GM23338 (cell line): Measurements from ENCODE around the gene EDIL3. TPM values are rescaled to one million over a fixed set of nuclear protein-coding genes. Genes with fewer than 3 reads are reported as not detected.

Experiments
- ATAC-seq: fragments of 200-7000 bp; cut with Tn5 transposase; 3 replicates; pipeline ENCODE4 v1.9.1; 2020
- DNase-seq: peaks from one replicate; pipeline ENCODE4 v3.0.0-alpha.2; 2015; ENCODE audit warnings: low spot score
- H2AFZ ChIP-seq: fragments of 200-600 bp; sonication (generic); 2 replicates; pipeline ENCODE4 v1.8.0; 2016; ENCODE audit warnings: antibody characterized with exemption, mild to moderate bottlenecking, moderate library complexity
- H3F3A ChIP-seq: fragments of 200-600 bp; sonication (generic); replicated peaks from 2 replicates; pipeline ENCODE4 v1.8.0; 2017; ENCODE audit warnings: antibody characterized with exemption, mixed run types, low read depth
- H3K27ac ChIP-seq: fragments of 200-600 bp; sonication (generic); 2 replicates; pipeline ENCODE4 v1.6.1; 2016; ENCODE audit warnings: low read depth
- H3K27me3 ChIP-seq: fragments of 200-600 bp; sonication (generic); 2 replicates; pipeline ENCODE4 v1.8.0; 2016; ENCODE audit warnings: mild to moderate bottlenecking, mixed run types, moderate library complexity; ENCODE audit not compliant: insufficient read depth
- H3K36me3 ChIP-seq: fragments of 200-600 bp; sonication (generic); 2 replicates; pipeline ENCODE4 v1.8.0; 2016; ENCODE audit warnings: mild to moderate bottlenecking; ENCODE audit not compliant: insufficient read depth
- H3K4me1 ChIP-seq: fragments of 200-600 bp; sonication (generic); 2 replicates; pipeline ENCODE4 v1.8.0; 2016; ENCODE audit warnings: mild to moderate bottlenecking, moderate library complexity; ENCODE audit not compliant: insufficient read depth
- H3K4me2 ChIP-seq: fragments of 200-600 bp; sonication (generic); 2 replicates; pipeline ENCODE4 v1.7.1; 2017; ENCODE audit warnings: mixed run types
- H3K4me3 ChIP-seq: fragments of 200-600 bp; sonication (generic); 2 replicates; pipeline ENCODE4 v1.6.1; 2016; ENCODE audit warnings: mixed run types
- H3K79me2 ChIP-seq: fragments of 200-600 bp; sonication (generic); replicated peaks from 2 replicates; pipeline ENCODE4 v1.8.0; 2017; ENCODE audit warnings: mild to moderate bottlenecking; ENCODE audit not compliant: insufficient read depth
- H3K9me2 ChIP-seq: fragments of 200-600 bp; sonication (generic); 2 replicates; pipeline ENCODE4 v1.8.0; 2017; ENCODE audit not compliant: insufficient read depth
- H4K20me1 ChIP-seq: fragments of 200-600 bp; sonication (generic); replicated peaks from 2 replicates; pipeline ENCODE4 v1.8.0; 2017; ENCODE audit warnings: mild to moderate bottlenecking; ENCODE audit not compliant: insufficient read depth
- H3K27ac Mint-ChIP-seq: 2 replicates; pipeline ENCODE4 v1.8.0; 2020; ENCODE audit warnings: inconsistent platforms, mild to moderate bottlenecking, moderate library complexity, mixed read lengths
- H3K27me3 Mint-ChIP-seq: 3 replicates; pipeline ENCODE4 v1.8.0; 2022; ENCODE audit warnings: low read depth, mild to moderate bottlenecking, moderate library complexity, mixed read lengths, inconsistent platforms; ENCODE audit not compliant: insufficient read depth, poor library complexity
- H3K36me3 Mint-ChIP-seq: 3 replicates; pipeline ENCODE4 v1.8.0; 2021; ENCODE audit warnings: low read depth, mild to moderate bottlenecking, inconsistent platforms, moderate library complexity, mixed read lengths
- H3K4me1 Mint-ChIP-seq: 3 replicates; pipeline ENCODE4 v1.8.0; 2020; ENCODE audit warnings: mild to moderate bottlenecking, inconsistent platforms, mixed read lengths
- H3K4me3 Mint-ChIP-seq: 3 replicates; pipeline ENCODE4 v1.8.0; 2021; ENCODE audit warnings: moderate library complexity, mild to moderate bottlenecking, inconsistent platforms, mixed read lengths
- H3K9me3 Mint-ChIP-seq: 3 replicates; pipeline ENCODE4 v1.8.0; 2020; ENCODE audit warnings: moderate library complexity, mild to moderate bottlenecking, inconsistent platforms, mixed read lengths
- CREB1 ChIP-seq: fragments of 250-450 bp; sonication (Bioruptor Pico); IDR thresholded peaks from 2 replicates; pipeline ENCODE4 v1.5.0; 2020; ENCODE audit warnings: low read depth, mild to moderate bottlenecking, moderate library complexity
- CTCF ChIP-seq, 2 experiments: fragments of 200-600 bp in 1 of 2; sonication (generic) in 1 of 2; conservative IDR thresholded peaks; 2 replicates each; pipeline versions ENCODE4 v1.5.1 to v1.6.1; 2016 to 2017; ENCODE audit warnings: antibody characterized with exemption in 2 of 2, low read depth in 2 of 2, mild to moderate bottlenecking in 2 of 2, moderate library complexity in 1 of 2
- ETS1 ChIP-seq: IDR thresholded peaks from 2 replicates; pipeline ENCODE4 v1.6.1; 2016; ENCODE audit warnings: antibody characterized with exemption
- EZH2 ChIP-seq: fragments of 200-600 bp; sonication (generic); IDR thresholded peaks from one replicate; pipeline ENCODE4 v1.8.0; 2017; ENCODE audit warnings: antibody characterized with exemption, mild to moderate bottlenecking, low read depth; ENCODE audit not compliant: unreplicated experiment
- EZH2phosphoT487 ChIP-seq: fragments of 200-600 bp; sonication (generic); IDR thresholded peaks from one replicate; pipeline ENCODE4 v1.8.1; 2018; ENCODE audit warnings: antibody characterized with exemption; ENCODE audit not compliant: unreplicated experiment
- JUNB ChIP-seq: IDR thresholded peaks from one replicate; pipeline ENCODE4 v1.6.1; 2016; ENCODE audit warnings: antibody characterized with exemption; ENCODE audit not compliant: unreplicated experiment
- NANOG ChIP-seq: IDR thresholded peaks from 2 replicates; pipeline ENCODE4 v1.6.1; 2016; ENCODE audit warnings: antibody characterized with exemption, borderline replicate concordance
- POLR2AphosphoS5 ChIP-seq: IDR thresholded peaks from 2 replicates; pipeline ENCODE4 v1.6.1; 2016; ENCODE audit warnings: antibody characterized with exemption, low read depth
- REST ChIP-seq: IDR thresholded peaks from one replicate; pipeline ENCODE4 v1.6.1; 2018; ENCODE audit warnings: antibody characterized with exemption; ENCODE audit not compliant: unreplicated experiment
- STAT1 ChIP-seq: IDR thresholded peaks from one replicate; pipeline ENCODE4 v1.6.1; 2016; ENCODE audit warnings: antibody characterized with exemption; ENCODE audit not compliant: unreplicated experiment
- ZNF114 ChIP-seq: fragments of 250-450 bp; sonication (Bioruptor Pico); IDR thresholded peaks from 2 replicates; pipeline ENCODE4 v1.5.0; 2020; ENCODE audit warnings: mild to moderate bottlenecking, moderate library complexity
- ZNF331 ChIP-seq: fragments of 250-450 bp; sonication (Bioruptor Pico); IDR thresholded peaks from 2 replicates; pipeline ENCODE4 v1.5.0; 2020; ENCODE audit warnings: low read depth, mild to moderate bottlenecking, moderate library complexity
- ZNF462 ChIP-seq: fragments of 250-450 bp; sonication (Bioruptor Pico); IDR thresholded peaks from 2 replicates; pipeline ENCODE4 v1.5.0; 2020; ENCODE audit warnings: mild to moderate bottlenecking, moderate library complexity
- polyA plus RNA-seq: library from polyadenylated mRNA; unstranded; fragments of >200 nt; fragmentation: Nextera tagmentation; extraction: Ambion mirVana; gene quantifications from 2 replicates; pipeline ENCODE4 v1.2.1, GENCODE V29; 2016
- total RNA-seq: library from RNA; depleted of rRNA; stranded (reverse); fragments of >200 nt; shearing (Covaris generic); gene quantifications from 2 replicates; pipeline ENCODE4 v1.2.3, GENCODE V29; 2014

EDIL3 gene
- total and polyA plus RNA-seq, 2 experiments from 2014 or later: 43.3 to 61.9 TPM

- Histone ChIP-seq H3K4me3 (no peak overlapping the region), H3K27me3 (no peaks in the 10 kb centered on the region), H3F3A (no peaks in the 10 kb centered on the region), H3K4me2 (no peak overlapping the region), H3K79me2 (peaks cover 5% of the 10 kb centered on the region; the same call in 1 of the 2 replicates), H3K4me1 (peaks cover 10% of the 10 kb centered on the region; the same call in 1 of the 2 replicates), H4K20me1 (no peaks in the 10 kb centered on the region), H3K36me3 (no peaks in the 10 kb centered on the region), H2AFZ (no peak overlapping the region), H3K27ac (no peak overlapping the region), H3K9me2 (no peaks in the 10 kb centered on the region)
- Mint-ChIP-seq H3K4me3 (no peak overlapping the region), H3K4me1 (peaks cover 12% of the 10 kb centered on the region), H3K9me3 (peaks cover 4% of the 10 kb centered on the region; the same call in 1 of the 3 replicates), H3K36me3 (peaks cover 11% of the 10 kb centered on the region; the same call in 1 of the 3 replicates), H3K27ac (no peak overlapping the region), H3K27me3 (no peaks in the 10 kb centered on the region)
- DNase-seq (no peak), ATAC-seq (no peak)
- TF ChIP-seq NANOG: no peak
- no peak for TF ChIP-seq ETS1
- TF ChIP-seq ZNF114 (CRISPR knock-in tag): no peak
- no peak for TF ChIP-seq ZNF331 (CRISPR knock-in tag)
- TF ChIP-seq EZH2: no peak
- no peak for TF ChIP-seq CREB1 (CRISPR knock-in tag)
- TF ChIP-seq ZNF462 (CRISPR knock-in tag): no peak
- TF ChIP-seq CTCF (conservative IDR thresholded peaks at IDR 0.05; ENCODE audit: low read depth in 2 of 2): no peak
- no peak for TF ChIP-seq EZH2phosphoT487
- TF ChIP-seq REST: no peak
- TF ChIP-seq STAT1: no peak
- TF ChIP-seq POLR2AphosphoS5: no peak
- TF ChIP-seq JUNB: no peak
Measured at GRCh38 chr5:84306601-84307000, 78.1 kb downstream of the EDIL3 start.
